ENCODE measurements around the gene TRIM34. TPM values are rescaled to one million over a fixed set of nuclear protein-coding genes. Genes with fewer than 3 reads are reported as not detected.
"Not testable (repeated sequence)": the region's sequence is repeated elsewhere in the genome, so short reads cannot be mapped to it uniquely, and the experiment has no call there.

The TRIM34 gene
- total RNA-seq, 1 donor from 2014 or later: 4.6 TPM

DNA sequence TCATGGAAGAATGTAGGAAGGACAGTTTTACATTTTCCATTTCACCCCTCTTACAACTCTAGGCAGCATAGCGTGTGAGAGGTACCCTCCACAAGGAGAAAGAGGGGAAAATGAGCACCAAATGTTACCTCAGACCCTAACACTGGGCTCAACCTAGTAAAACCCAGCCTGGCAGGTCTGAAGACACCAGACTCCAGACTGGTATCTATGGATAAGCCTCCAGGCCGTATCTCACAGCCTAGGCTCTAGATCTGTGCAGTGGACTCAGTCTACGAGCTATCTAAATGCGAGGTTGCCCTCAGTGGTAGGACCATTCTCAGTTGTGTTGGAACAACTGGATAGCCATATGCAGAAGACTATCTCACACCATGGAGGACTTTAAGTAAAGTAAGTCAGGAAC is 49.6 kb downstream of the TRIM34 start:
- Histone ChIP-seq H3K9ac (ENCODE audit: low read length) (no peak overlapping the region), H3K4me2 (ENCODE audit: low read length) (no peak overlapping the region), H3K36me3 (ENCODE audit: insufficient read depth, low read length) (peaks cover 23% of the 10 kb centered on the region), H3K4me1 (ENCODE audit: insufficient read depth, low read length) (no peaks in the 10 kb centered on the region), H3K27me3 (ENCODE audit: insufficient read depth, low read length) (no peaks in the 10 kb centered on the region), H3K9me3 (ENCODE audit: insufficient read depth, low read depth, low read length) (no peaks in the 10 kb centered on the region), H2AFZ (ENCODE audit: low read depth, low read length) (no peak overlapping the region), H3K4me3 (ENCODE audit: insufficient read depth, low read depth, low read length) (no peak overlapping the region), H4K20me1 (ENCODE audit: insufficient read depth, low read length) (no peaks in the 10 kb centered on the region), H3K79me2 (ENCODE audit: insufficient read depth, low read length) (peaks cover 31% of the 10 kb centered on the region), H3K27ac (ENCODE audit: low read depth, low read length) (no peak overlapping the region)
- FAIRE-seq (no peak), DNase-seq (ENCODE audit: low read depth) (no peak)
- no peak for TF ChIP-seq EZH2 (IDR thresholded peaks at IDR 0.05; ENCODE audit: insufficient read depth, low read length)
- TF ChIP-seq, protein P1, sequence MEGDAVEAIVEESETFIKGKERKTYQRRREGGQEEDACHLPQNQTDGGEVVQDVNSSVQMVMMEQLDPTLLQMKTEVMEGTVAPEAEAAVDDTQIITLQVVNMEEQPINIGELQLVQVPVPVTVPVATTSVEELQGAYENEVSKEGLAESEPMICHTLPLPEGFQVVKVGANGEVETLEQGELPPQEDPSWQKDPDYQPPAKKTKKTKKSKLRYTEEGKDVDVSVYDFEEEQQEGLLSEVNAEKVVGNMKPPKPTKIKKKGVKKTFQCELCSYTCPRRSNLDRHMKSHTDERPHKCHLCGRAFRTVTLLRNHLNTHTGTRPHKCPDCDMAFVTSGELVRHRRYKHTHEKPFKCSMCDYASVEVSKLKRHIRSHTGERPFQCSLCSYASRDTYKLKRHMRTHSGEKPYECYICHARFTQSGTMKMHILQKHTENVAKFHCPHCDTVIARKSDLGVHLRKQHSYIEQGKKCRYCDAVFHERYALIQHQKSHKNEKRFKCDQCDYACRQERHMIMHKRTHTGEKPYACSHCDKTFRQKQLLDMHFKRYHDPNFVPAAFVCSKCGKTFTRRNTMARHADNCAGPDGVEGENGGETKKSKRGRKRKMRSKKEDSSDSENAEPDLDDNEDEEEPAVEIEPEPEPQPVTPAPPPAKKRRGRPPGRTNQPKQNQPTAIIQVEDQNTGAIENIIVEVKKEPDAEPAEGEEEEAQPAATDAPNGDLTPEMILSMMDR (IDR thresholded peaks at IDR 0.05; ENCODE audit: insufficient read depth, low read depth, low read length): no peak
- Mint-ChIP-seq H3K27me3 (ENCODE audit: low read depth, unreplicated experiment) (no peaks in the 10 kb centered on the region), H3K27ac (ENCODE audit: unreplicated experiment) (no peak overlapping the region), H3K36me3 (ENCODE audit: low read depth, unreplicated experiment) (peaks cover 28% of the 10 kb centered on the region), H3K4me1 (ENCODE audit: low read depth, unreplicated experiment) (no peaks in the 10 kb centered on the region), H3K4me3 (ENCODE audit: unreplicated experiment) (no peak overlapping the region), H3K9me3 (ENCODE audit: unreplicated experiment) (no peaks in the 10 kb centered on the region)

DNA sequence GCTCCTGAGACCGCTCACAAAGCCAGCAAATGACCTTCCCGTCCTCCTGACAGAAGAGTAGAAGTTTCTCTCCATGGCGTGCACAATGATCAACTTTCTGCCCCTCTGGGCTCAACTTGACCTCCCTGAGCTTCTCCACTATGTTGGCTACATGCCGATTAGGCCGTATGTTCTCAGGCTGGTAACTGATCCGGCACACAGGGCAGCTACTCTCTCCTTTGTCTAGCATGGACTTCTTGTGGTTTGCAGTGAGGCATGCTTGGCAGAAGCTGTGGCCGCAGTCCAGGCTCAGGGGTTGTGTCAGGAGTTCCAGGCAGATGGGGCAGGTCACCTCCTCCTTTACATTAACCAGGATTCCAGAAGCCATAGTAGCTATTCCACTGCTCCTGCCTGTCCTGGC is 55.0 kb downstream of the TRIM34 start:
- Mint-ChIP-seq H3K4me3 (ENCODE audit: unreplicated experiment) (no peak overlapping the region), H3K36me3 (ENCODE audit: low read depth, unreplicated experiment) (peaks cover 42% of the 10 kb centered on the region), H3K27me3 (ENCODE audit: low read depth, unreplicated experiment) (no peaks in the 10 kb centered on the region), H3K27ac (ENCODE audit: unreplicated experiment) (no peak overlapping the region), H3K4me1 (ENCODE audit: low read depth, unreplicated experiment) (peaks cover 10% of the 10 kb centered on the region), H3K9me3 (ENCODE audit: unreplicated experiment) (peaks cover 4% of the 10 kb centered on the region)
- no peak overlapping the region for H3K4me2 ChIP-seq (ENCODE audit: low read length)
- no peaks in the 10 kb centered on the region for H4K20me1 ChIP-seq (ENCODE audit: insufficient read depth, low read length)
- no peak overlapping the region for H2AFZ ChIP-seq (ENCODE audit: low read depth, low read length)
- H3K4me1 ChIP-seq (ENCODE audit: insufficient read depth, low read length): peaks cover 7% of the 10 kb centered on the region
- TF ChIP-seq, protein P1 (IDR thresholded peaks at IDR 0.05; ENCODE audit: insufficient read depth, low read depth, low read length): no peak
- no peak for TF ChIP-seq EZH2 (IDR thresholded peaks at IDR 0.05; ENCODE audit: insufficient read depth, low read length)
- peak; percentile 8 for DNase-seq (ENCODE audit: low read depth)
- no peak overlapping the region for H3K4me3 ChIP-seq (ENCODE audit: insufficient read depth, low read depth, low read length)
- peaks cover 17% of the 10 kb centered on the region for H3K36me3 ChIP-seq (ENCODE audit: insufficient read depth, low read length)
- H3K27me3 ChIP-seq (ENCODE audit: insufficient read depth, low read length): no peaks in the 10 kb centered on the region
- no peaks in the 10 kb centered on the region for H3K9me3 ChIP-seq (ENCODE audit: insufficient read depth, low read depth, low read length)
- no peak overlapping the region for H3K27ac ChIP-seq (ENCODE audit: low read depth, low read length)
- H3K9ac ChIP-seq (ENCODE audit: low read length): no peak overlapping the region
- peaks cover 55% of the 10 kb centered on the region for H3K79me2 ChIP-seq (ENCODE audit: insufficient read depth, low read length)
- no peak for FAIRE-seq

DNA sequence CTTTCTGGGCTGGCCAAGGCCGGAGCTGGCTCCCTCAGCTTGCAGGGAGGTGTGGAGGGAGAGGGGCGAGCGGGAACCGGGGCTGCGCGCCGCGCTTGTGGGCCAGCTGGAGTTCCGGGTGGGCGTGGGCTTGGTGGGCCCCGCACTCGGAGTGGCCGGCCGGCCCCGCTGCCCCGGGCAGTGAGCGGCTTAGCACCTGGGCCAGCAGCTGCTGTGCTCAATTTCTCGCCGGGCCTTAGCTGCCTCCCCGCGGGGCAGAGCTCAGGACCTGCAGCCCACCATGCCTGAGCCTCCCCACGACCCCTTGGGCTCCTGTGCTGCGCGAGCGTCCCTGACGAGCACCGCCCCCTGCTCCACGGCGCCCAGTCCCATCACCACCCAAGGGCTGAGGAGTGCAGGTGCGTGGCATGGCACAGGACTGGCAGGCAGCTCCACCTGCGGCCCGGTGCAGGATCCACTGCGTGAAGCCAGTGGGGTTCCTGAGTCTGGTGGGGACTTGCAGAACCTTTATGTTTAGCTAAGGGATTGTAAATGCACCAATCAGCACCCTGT is 58.2 kb downstream of the TRIM34 start:
- H3K4me3 Mint-ChIP-seq (ENCODE audit: unreplicated experiment); H3K9me3 Mint-ChIP-seq (ENCODE audit: unreplicated experiment); FAIRE-seq; H4K20me1 ChIP-seq (ENCODE audit: insufficient read depth, low read length); H3K4me3 ChIP-seq (ENCODE audit: insufficient read depth, low read depth, low read length); H3K27ac Mint-ChIP-seq (ENCODE audit: unreplicated experiment); H3K27ac ChIP-seq (ENCODE audit: low read depth, low read length); H3K9ac ChIP-seq (ENCODE audit: low read length); H2AFZ ChIP-seq (ENCODE audit: low read depth, low read length); H3K9me3 ChIP-seq (ENCODE audit: insufficient read depth, low read depth, low read length); H3K4me2 ChIP-seq (ENCODE audit: low read length); H3K27me3 Mint-ChIP-seq (ENCODE audit: low read depth, unreplicated experiment); H3K27me3 ChIP-seq (ENCODE audit: insufficient read depth, low read length); DNase-seq (ENCODE audit: low read depth): not testable (repeated sequence)
- H3K4me1 Mint-ChIP-seq (ENCODE audit: low read depth, unreplicated experiment): peaks cover 17% of the 10 kb centered on the region
- H3K4me1 ChIP-seq (ENCODE audit: insufficient read depth, low read length): peaks cover 11% of the 10 kb centered on the region
- H3K36me3 ChIP-seq (ENCODE audit: insufficient read depth, low read length): peaks cover 15% of the 10 kb centered on the region
- peaks cover 29% of the 10 kb centered on the region for H3K36me3 Mint-ChIP-seq (ENCODE audit: low read depth, unreplicated experiment)
- peaks cover 48% of the 10 kb centered on the region for H3K79me2 ChIP-seq (ENCODE audit: insufficient read depth, low read length)

DNA sequence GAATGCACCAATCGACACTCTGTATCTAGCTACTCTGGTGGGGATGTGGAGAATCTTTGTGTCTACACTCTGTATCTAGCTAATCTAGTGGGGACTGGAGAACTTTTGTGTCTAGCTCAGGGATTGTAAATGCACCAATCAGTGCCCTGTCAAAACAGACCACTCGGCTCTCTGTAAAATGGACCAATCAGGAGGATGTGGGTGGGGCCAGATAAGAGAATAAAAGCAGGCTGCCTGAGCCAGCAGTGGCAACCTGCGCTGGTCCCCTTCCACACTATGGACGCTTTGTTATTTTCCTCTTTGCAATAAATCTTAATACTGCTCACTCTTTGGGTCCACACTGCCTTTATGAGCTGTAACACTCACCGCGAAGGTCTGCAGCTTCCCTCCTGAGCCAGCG is 58.8 kb downstream of the TRIM34 start:
- H3K79me2 ChIP-seq (ENCODE audit: insufficient read depth, low read length): peaks cover 48% of the 10 kb centered on the region
- peak overlapping the region; percentile 75 for H3K4me3 ChIP-seq (ENCODE audit: insufficient read depth, low read depth, low read length)
- Mint-ChIP-seq H3K4me3 (ENCODE audit: unreplicated experiment) (peak overlapping the region; percentile 99), H3K27ac (ENCODE audit: unreplicated experiment) (peak overlapping the region; percentile 100), H3K4me1 (ENCODE audit: low read depth, unreplicated experiment) (peaks cover 17% of the 10 kb centered on the region), H3K36me3 (ENCODE audit: low read depth, unreplicated experiment) (peaks cover 24% of the 10 kb centered on the region)
- not testable (repeated sequence) for H3K27me3 ChIP-seq (ENCODE audit: insufficient read depth, low read length); FAIRE-seq; DNase-seq (ENCODE audit: low read depth); H3K9me3 ChIP-seq (ENCODE audit: insufficient read depth, low read depth, low read length); H2AFZ ChIP-seq (ENCODE audit: low read depth, low read length); H4K20me1 ChIP-seq (ENCODE audit: insufficient read depth, low read length); H3K36me3 ChIP-seq (ENCODE audit: insufficient read depth, low read length); H3K9me3 Mint-ChIP-seq (ENCODE audit: unreplicated experiment); H3K27me3 Mint-ChIP-seq (ENCODE audit: low read depth, unreplicated experiment)
- H3K4me2 ChIP-seq (ENCODE audit: low read length): peak overlapping the region; percentile 97
- peaks cover 11% of the 10 kb centered on the region for H3K4me1 ChIP-seq (ENCODE audit: insufficient read depth, low read length)
- peak overlapping the region; percentile 99 for H3K9ac ChIP-seq (ENCODE audit: low read length)
- H3K27ac ChIP-seq (ENCODE audit: low read depth, low read length): peak overlapping the region; percentile 99

Data from astrocyte (in vitro differentiated cells and primary cell).